ENCODE measurements around the gene RIC1.

DNA sequence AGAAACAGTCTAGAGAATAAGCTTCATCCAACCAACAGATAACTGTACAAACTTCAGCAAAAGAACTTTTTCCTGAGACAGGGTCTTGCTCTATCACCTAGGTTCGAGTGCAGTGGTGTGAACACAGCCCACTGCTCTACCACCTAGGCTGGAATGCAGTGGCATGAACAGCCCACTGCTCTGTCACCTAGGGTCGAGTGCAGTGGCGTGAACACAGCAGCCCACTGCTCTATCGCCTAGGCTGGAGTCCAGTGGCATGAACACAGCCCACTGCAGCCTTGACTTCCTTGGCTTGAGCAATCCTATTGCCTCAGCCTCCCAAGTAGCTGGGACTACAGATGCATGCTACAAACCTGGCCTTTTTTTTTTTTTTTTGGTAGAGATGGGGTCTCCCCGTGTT is 160.6 kb downstream of the RIC1 start:
- TF ChIP-seq, protein P1, sequence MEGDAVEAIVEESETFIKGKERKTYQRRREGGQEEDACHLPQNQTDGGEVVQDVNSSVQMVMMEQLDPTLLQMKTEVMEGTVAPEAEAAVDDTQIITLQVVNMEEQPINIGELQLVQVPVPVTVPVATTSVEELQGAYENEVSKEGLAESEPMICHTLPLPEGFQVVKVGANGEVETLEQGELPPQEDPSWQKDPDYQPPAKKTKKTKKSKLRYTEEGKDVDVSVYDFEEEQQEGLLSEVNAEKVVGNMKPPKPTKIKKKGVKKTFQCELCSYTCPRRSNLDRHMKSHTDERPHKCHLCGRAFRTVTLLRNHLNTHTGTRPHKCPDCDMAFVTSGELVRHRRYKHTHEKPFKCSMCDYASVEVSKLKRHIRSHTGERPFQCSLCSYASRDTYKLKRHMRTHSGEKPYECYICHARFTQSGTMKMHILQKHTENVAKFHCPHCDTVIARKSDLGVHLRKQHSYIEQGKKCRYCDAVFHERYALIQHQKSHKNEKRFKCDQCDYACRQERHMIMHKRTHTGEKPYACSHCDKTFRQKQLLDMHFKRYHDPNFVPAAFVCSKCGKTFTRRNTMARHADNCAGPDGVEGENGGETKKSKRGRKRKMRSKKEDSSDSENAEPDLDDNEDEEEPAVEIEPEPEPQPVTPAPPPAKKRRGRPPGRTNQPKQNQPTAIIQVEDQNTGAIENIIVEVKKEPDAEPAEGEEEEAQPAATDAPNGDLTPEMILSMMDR (conservative IDR thresholded peaks at IDR 0.05) = no peak
- no peak for TF ChIP-seq EZH2 (IDR thresholded peaks at IDR 0.05; ENCODE audit: low read depth)
